CD4-positive, alpha-beta T cell (primary cell): ENCODE measurements around the gene RASA3. TPM values are rescaled to one million over a fixed set of nuclear protein-coding genes. Genes with fewer than 3 reads are reported as not detected.

ENCODE experiments used
- ATAC-seq: fragments of 200-7000 bp; cut with Tn5 transposase; one replicate; pipeline ENCODE4 v1.10.0; 2022; ENCODE audit warnings: mild to moderate bottlenecking; ENCODE audit not compliant: poor library complexity
- CTCF ChIA-PET: fragments of 350-600 bp; sonication (Branson Sonifier 250); formaldehyde crosslinking; loops from one replicate; lab custom pipeline; 2021; ENCODE audit warnings: antibody characterized with exemption, inconsistent platforms; lab: Charles Lee
- POLR2A ChIA-PET: fragments of 350-600 bp; sonication (Branson Sonifier 250); formaldehyde crosslinking; loops from one replicate; lab custom pipeline; 2021; ENCODE audit warnings: antibody characterized with exemption, inconsistent platforms; lab: Charles Lee
- DNase-seq, 14 experiments: peaks; one replicate each; pipeline ENCODE4 v3.0.0-alpha.2; 2013 to 2020; ENCODE audit warnings: mixed read lengths in 2 of 14
- H3K27ac ChIP-seq, 2 donors: one replicate each; pipeline versions ENCODE4 v1.5.1 to v1.7.0; 2013; ENCODE audit warnings: low read length in 2 of 2, low read depth in 1 of 2, mild to moderate bottlenecking in 1 of 2
- H3K27me3 ChIP-seq, 2 experiments: 1 replicate in 1 of 2; 2 replicates in 1 of 2; pipeline versions ENCODE4 v1.6.1 to v1.7.0; 2013; ENCODE audit warnings: low read length in 2 of 2, control low read depth in 1 of 2, mild to moderate bottlenecking in 1 of 2, moderate library complexity in 1 of 2; ENCODE audit not compliant: insufficient read depth in 2 of 2, control insufficient read depth in 1 of 2
- H3K36me3 ChIP-seq: one replicate; pipeline ENCODE4 v1.6.1; 2013; ENCODE audit warnings: low read length, control low read depth; ENCODE audit not compliant: insufficient read depth
- H3K4me1 ChIP-seq: one replicate; pipeline ENCODE4 v1.6.1; 2013; ENCODE audit warnings: low read length, control low read depth; ENCODE audit not compliant: insufficient read depth
- H3K4me3 ChIP-seq: one replicate; pipeline ENCODE4 v1.5.1; 2013; ENCODE audit warnings: mild to moderate bottlenecking, low read length, moderate library complexity
- H3K9me3 ChIP-seq, 2 experiments: 1 replicate in 1 of 2; 2 replicates in 1 of 2; pipeline versions ENCODE4 v1.6.1 to v1.7.0; 2013; ENCODE audit warnings: low read length in 2 of 2, mild to moderate bottlenecking in 2 of 2, control low read depth in 1 of 2, moderate library complexity in 1 of 2; ENCODE audit not compliant: control insufficient read depth in 1 of 2, insufficient read depth in 1 of 2
- H3K27ac Mint-ChIP-seq: one replicate; pipeline ENCODE4 v1.8.0; 2020; ENCODE audit warnings: mixed read lengths
- H3K27me3 Mint-ChIP-seq: one replicate; pipeline ENCODE4 v1.8.0; 2021; ENCODE audit warnings: mixed read lengths
- H3K36me3 Mint-ChIP-seq: one replicate; pipeline ENCODE4 v1.8.0; 2021; ENCODE audit warnings: low read depth, mixed read lengths
- H3K4me1 Mint-ChIP-seq: one replicate; pipeline ENCODE4 v1.8.0; 2021; ENCODE audit warnings: low read depth, mixed read lengths
- H3K4me3 Mint-ChIP-seq: one replicate; pipeline ENCODE4 v1.8.0; 2020; ENCODE audit warnings: mild to moderate bottlenecking, mixed read lengths
- H3K9me3 Mint-ChIP-seq: one replicate; pipeline ENCODE4 v1.8.0; 2020; ENCODE audit warnings: mixed read lengths
- intact Hi-C, 2 experiments: fragments of 100-400 bp; cut with DNase I in 1 of 2; cut with micrococcal nuclease in 1 of 2; formaldehyde crosslinking; loops; one replicate each; pipeline versions ENCODE4 v1.15.1 to v1.9.0; 2023 to 2025; cut with DNase I, micrococcal nuclease
- total RNA-seq, 174 experiments: library from RNA in 2 of 174; stranded (reverse) in 2 of 174; gene quantifications; one replicate each; pipeline ENCODE4 v1.2.3 and lab custom pipeline; 2021 to 2026
- TF ChIP-seq, protein P1 (sequence below): fragments of 200-600 bp; IDR thresholded peaks from one replicate; pipeline ENCODE4 v1.8.0; 2022; ENCODE audit warnings: antibody characterized with exemption, mild to moderate bottlenecking

The RASA3 gene
- total RNA-seq, 2 experiments from 2014 or later: 181 to 184 TPM

DNA sequence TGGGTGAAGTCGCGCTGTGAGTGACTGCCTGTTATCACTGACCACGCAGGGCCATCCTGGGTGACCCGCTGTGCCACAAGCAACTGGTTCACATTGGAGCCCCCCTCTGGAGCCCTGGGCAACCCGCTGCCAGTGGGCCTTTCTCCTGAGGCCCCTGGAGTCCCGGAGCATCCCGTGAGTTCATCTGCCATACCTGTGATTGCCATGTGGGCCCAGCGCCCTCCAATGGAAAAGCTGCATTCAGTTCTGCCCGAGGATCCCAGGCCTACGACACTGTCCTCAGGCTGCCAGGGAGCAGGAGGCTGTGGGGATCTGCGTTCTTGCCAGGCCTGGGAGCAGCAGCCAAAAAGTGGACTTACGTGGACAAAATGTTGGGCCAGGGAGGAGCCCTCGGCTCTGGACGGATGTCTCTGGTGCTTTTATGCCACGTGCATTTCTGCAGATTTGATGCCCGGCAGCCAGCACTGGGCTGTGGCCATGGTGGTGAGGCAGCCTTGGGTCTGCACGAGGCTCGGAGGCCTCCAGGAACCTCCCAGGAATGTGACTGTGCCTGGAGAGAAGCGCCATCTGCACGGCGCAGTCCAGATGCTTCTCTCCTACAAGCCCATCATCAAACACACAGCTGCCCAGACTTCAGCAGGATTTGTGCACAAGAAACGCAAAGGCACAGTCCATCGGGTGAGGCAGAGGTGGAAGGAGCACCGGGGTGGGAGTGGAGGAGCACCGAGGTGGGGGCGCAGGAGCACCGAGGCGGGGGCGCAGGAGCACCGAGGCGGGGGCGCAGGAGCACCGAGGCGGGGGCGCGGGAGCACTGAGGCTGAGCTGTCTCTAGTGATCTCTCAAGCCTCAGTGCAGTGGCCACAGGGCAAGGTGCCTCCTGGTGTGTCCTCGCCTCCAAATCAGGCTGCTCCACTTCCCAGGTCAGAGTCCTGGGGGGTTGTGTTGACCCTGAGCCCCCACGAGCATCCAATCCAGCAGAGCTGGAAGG, 202.5 kb downstream of the RASA3 start:
- intact Hi-C loops: no loop called here
- Mint-ChIP-seq H3K4me1 (peaks cover 5% of the 10 kb centered on the region), H3K4me3 (no peak overlapping the region), H3K27ac (no peak overlapping the region), H3K9me3 (no peaks in the 10 kb centered on the region), H3K27me3 (peaks cover 5% of the 10 kb centered on the region), H3K36me3 (no peaks in the 10 kb centered on the region)
- Histone ChIP-seq H3K9me3 (peaks cover 0 to 31% of the 10 kb centered on the region in 2 experiments), H3K36me3 (no peaks in the 10 kb centered on the region), H3K4me1 (peaks cover 8% of the 10 kb centered on the region), H3K4me3 (no peak overlapping the region), H3K27me3 (peaks cover 0 to 4% of the 10 kb centered on the region in 2 experiments), H3K27ac (no peak overlapping the region)
- DNase-seq (peak in 1 of 14 experiments; percentile 31), ATAC-seq (no peak)
- ChIA-PET POLR2A (no interaction called here), CTCF (no interaction called here)
- TF ChIP-seq, protein P1, sequence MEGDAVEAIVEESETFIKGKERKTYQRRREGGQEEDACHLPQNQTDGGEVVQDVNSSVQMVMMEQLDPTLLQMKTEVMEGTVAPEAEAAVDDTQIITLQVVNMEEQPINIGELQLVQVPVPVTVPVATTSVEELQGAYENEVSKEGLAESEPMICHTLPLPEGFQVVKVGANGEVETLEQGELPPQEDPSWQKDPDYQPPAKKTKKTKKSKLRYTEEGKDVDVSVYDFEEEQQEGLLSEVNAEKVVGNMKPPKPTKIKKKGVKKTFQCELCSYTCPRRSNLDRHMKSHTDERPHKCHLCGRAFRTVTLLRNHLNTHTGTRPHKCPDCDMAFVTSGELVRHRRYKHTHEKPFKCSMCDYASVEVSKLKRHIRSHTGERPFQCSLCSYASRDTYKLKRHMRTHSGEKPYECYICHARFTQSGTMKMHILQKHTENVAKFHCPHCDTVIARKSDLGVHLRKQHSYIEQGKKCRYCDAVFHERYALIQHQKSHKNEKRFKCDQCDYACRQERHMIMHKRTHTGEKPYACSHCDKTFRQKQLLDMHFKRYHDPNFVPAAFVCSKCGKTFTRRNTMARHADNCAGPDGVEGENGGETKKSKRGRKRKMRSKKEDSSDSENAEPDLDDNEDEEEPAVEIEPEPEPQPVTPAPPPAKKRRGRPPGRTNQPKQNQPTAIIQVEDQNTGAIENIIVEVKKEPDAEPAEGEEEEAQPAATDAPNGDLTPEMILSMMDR: no peak

DNA sequence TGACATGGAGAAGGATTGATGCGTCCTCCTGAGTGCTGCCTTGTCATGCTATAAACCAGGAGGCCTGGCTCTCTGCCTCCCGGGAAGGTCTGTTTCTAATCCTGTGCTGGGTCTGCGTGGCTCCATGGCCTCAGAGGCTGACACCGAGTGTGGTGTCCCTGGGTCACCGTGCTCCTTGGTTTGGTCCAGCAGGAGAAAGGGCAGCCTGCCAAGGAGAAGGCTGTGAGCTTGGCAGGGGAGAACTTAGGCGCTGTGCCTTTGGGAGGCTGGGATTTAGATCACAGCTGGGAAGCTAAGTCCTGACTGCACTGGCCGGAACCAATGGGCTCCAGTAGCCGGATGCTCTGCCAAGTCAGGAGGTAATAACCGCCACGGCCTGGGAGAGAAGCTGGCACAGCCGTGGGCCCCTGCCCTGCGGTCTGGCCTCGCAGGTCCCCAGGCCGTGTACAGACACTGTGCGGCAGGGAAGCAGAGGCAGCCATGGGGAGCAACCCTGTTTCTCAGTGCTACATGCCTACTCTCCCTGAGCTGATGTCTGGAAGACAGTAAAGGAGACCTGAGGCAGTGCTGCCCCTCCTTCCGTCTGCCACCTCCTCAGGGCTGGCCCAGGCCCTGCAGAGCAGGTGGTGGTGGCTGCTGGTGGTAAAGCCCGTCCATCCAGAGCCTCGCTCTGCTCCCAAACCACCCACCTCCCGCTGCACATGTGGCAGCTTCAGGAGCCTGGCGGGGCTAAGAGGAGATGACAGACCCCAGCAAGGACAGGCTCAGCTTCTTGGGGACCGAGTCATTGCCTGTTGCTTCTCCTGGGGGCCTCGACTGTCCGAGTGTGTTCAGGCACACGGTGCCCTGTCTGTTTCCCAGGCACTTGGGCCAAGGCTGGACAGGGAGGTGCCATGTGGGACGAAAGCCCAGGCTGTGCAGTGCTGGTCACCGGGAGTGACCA, 203.5 kb downstream of the RASA3 start:
- Histone ChIP-seq H3K36me3 (no peaks in the 10 kb centered on the region), H3K4me1 (peaks cover 8% of the 10 kb centered on the region), H3K4me3 (no peak overlapping the region), H3K27me3 (peaks cover 0 to 4% of the 10 kb centered on the region in 2 experiments), H3K9me3 (peaks cover 0 to 31% of the 10 kb centered on the region in 2 experiments), H3K27ac (no peak overlapping the region)
- no peak overlapping the region for H3K27ac Mint-ChIP-seq
- intact Hi-C loops: no loop called here
- ChIA-PET POLR2A (no interaction called here), CTCF (no interaction called here)
- peak in 1 of 14 experiments; percentile 19 for DNase-seq
- H3K27me3 Mint-ChIP-seq: peaks cover 5% of the 10 kb centered on the region
- no peak overlapping the region for H3K4me3 Mint-ChIP-seq
- peaks cover 5% of the 10 kb centered on the region for H3K4me1 Mint-ChIP-seq
- no peak for ATAC-seq
- TF ChIP-seq, protein P1: no peak
- no peaks in the 10 kb centered on the region for H3K36me3 Mint-ChIP-seq
- no peaks in the 10 kb centered on the region for H3K9me3 Mint-ChIP-seq

Other genes starting within 250 kb of the RASA3 start
- 10 to 100 TPM; 19.3 to 19.7 TPM for gene C13orf46, start 158.5 kb downstream of the RASA3 start, total RNA-seq
- gene CFAP97D2, start 46.6 kb upstream of the RASA3 start, total RNA-seq: under 1 TPM; 0.47 to 0.52 TPM
- 10 to 100 TPM; 68.4 to 69.4 TPM for gene CDC16, start 102.3 kb upstream of the RASA3 start, total RNA-seq
- 10 to 100 TPM; 31.8 TPM for gene UPF3A, start 149.0 kb upstream of the RASA3 start, total RNA-seq
- 10 to 100 TPM; 11.0 to 12.2 TPM for gene CHAMP1, start 181.9 kb upstream of the RASA3 start, total RNA-seq